Measurements from ENCODE around the gene COL18A1. TPM values are rescaled to one million over a fixed set of nuclear protein-coding genes. Genes with fewer than 3 reads are reported as not detected.

COL18A1 gene
- total and polyA plus RNA-seq, 2 experiments from 2014 or later, result 97.1 to 140 TPM

DNA sequence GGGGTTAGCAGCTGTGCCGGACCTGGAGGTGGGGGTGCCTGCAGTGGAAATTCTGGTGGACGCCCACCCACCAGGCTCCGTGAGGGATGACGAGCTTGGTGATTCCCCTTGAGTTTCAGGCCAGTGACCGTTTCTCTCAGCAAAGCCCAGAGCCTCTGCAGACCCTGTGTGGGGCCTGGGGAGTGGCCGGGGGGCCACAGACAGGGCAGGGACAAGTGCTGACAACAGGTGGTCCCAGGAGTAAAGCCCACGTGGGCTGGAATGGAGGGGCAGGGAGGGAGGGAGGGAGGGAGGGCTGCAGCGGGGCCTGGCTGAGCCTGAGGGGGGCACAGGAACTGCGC is 52.8 kb downstream of the COL18A1 start:
- H3K9me2 ChIP-seq (replicated peaks; ENCODE audit: insufficient read depth), result no peaks in the 10 kb centered on the region
- no peaks in the 10 kb centered on the region for H4K20me1 ChIP-seq (ENCODE audit: insufficient read depth, poor library complexity, severe bottlenecking)
- no peaks in the 10 kb centered on the region for H3K36me3 ChIP-seq (replicated peaks; ENCODE audit: insufficient read depth, low read depth)
- H3K27ac ChIP-seq, result no peak overlapping the region
- peaks cover 29% of the 10 kb centered on the region for H3K79me2 ChIP-seq
- H3K4me2 ChIP-seq, result no peak overlapping the region
- H3K4me3 ChIP-seq, result no peak overlapping the region
- no peak for DNase-seq (ENCODE audit: low spot score)
- H3K9me3 ChIP-seq (ENCODE audit: low read depth), result peaks cover 11% of the 10 kb centered on the region
- H3K4me1 ChIP-seq (ENCODE audit: insufficient read depth), result peaks cover 26% of the 10 kb centered on the region
- H2AFZ ChIP-seq, result no peak overlapping the region
- no peak for TF ChIP-seq EZH2phosphoT487 (IDR thresholded peaks at IDR 0.05; ENCODE audit: low read depth, severe bottlenecking, unreplicated experiment)
- WGBS (ENCODE audit: low lambda C conversion rate, missing lambda C conversion rate), result 92% methylated on average over 6 of the region's 9 CpGs
- H3K27me3 ChIP-seq, result no peaks in the 10 kb centered on the region

GRCh38 chr21:45458281-45459170 is 53.6 kb downstream of the COL18A1 start:
- H3K36me3 ChIP-seq (replicated peaks; ENCODE audit: insufficient read depth, low read depth), result no peaks in the 10 kb centered on the region
- H3K27me3 ChIP-seq, result no peaks in the 10 kb centered on the region
- peaks cover 26% of the 10 kb centered on the region for H3K4me1 ChIP-seq (ENCODE audit: insufficient read depth)
- no peak overlapping the region for H3K4me2 ChIP-seq
- H3K79me2 ChIP-seq, result peaks cover 21% of the 10 kb centered on the region
- H3K27ac ChIP-seq, result no peak overlapping the region
- no peak for DNase-seq (ENCODE audit: low spot score)
- no peak overlapping the region for H3K4me3 ChIP-seq
- no peaks in the 10 kb centered on the region for H3K9me2 ChIP-seq (replicated peaks; ENCODE audit: insufficient read depth)
- WGBS (ENCODE audit: low lambda C conversion rate, missing lambda C conversion rate), result 91% methylated on average over 22 of the region's 30 CpGs
- H3K9me3 ChIP-seq (ENCODE audit: low read depth), result peaks cover 11% of the 10 kb centered on the region
- no peak for TF ChIP-seq EZH2 (IDR thresholded peaks at IDR 0.05; ENCODE audit: borderline replicate concordance)
- TF ChIP-seq, protein P1, sequence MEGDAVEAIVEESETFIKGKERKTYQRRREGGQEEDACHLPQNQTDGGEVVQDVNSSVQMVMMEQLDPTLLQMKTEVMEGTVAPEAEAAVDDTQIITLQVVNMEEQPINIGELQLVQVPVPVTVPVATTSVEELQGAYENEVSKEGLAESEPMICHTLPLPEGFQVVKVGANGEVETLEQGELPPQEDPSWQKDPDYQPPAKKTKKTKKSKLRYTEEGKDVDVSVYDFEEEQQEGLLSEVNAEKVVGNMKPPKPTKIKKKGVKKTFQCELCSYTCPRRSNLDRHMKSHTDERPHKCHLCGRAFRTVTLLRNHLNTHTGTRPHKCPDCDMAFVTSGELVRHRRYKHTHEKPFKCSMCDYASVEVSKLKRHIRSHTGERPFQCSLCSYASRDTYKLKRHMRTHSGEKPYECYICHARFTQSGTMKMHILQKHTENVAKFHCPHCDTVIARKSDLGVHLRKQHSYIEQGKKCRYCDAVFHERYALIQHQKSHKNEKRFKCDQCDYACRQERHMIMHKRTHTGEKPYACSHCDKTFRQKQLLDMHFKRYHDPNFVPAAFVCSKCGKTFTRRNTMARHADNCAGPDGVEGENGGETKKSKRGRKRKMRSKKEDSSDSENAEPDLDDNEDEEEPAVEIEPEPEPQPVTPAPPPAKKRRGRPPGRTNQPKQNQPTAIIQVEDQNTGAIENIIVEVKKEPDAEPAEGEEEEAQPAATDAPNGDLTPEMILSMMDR (IDR thresholded peaks at IDR 0.05; ENCODE audit: poor library complexity), result no peak
- TF ChIP-seq EZH2phosphoT487 (IDR thresholded peaks at IDR 0.05; ENCODE audit: low read depth, severe bottlenecking, unreplicated experiment), result no peak
- no peaks in the 10 kb centered on the region for H4K20me1 ChIP-seq (ENCODE audit: insufficient read depth, poor library complexity, severe bottlenecking)
- no peak overlapping the region for H2AFZ ChIP-seq

- Histone ChIP-seq H3K27ac (no peak overlapping the region), H4K20me1 (ENCODE audit: insufficient read depth, poor library complexity, severe bottlenecking) (no peaks in the 10 kb centered on the region), H3K4me1 (ENCODE audit: insufficient read depth) (peaks cover 22% of the 10 kb centered on the region), H3K79me2 (peaks cover 25% of the 10 kb centered on the region), H3K9me3 (ENCODE audit: low read depth) (peaks cover 11% of the 10 kb centered on the region), H2AFZ (no peak overlapping the region), H3K36me3 (replicated peaks; ENCODE audit: insufficient read depth, low read depth) (no peaks in the 10 kb centered on the region), H3K4me3 (no peak overlapping the region), H3K9me2 (replicated peaks; ENCODE audit: insufficient read depth) (no peaks in the 10 kb centered on the region), H3K27me3 (no peaks in the 10 kb centered on the region), H3K4me2 (no peak overlapping the region)
- WGBS (ENCODE audit: low lambda C conversion rate, missing lambda C conversion rate), result 84% methylated on average over 17 of the region's 23 CpGs
- TF ChIP-seq, protein P1 (IDR thresholded peaks at IDR 0.05; ENCODE audit: poor library complexity), result no peak
- no peak for TF ChIP-seq EZH2 (IDR thresholded peaks at IDR 0.05; ENCODE audit: borderline replicate concordance)
- DNase-seq (ENCODE audit: low spot score), result no peak
These were observed 54.4 kb downstream of the COL18A1 start for GRCh38 chr21:45459171-45460010.

Data from hepatocyte (in vitro differentiated cells).